ENCODE data around the gene SERPINE1. TPM values are rescaled to one million over a fixed set of nuclear protein-coding genes. Genes with fewer than 3 reads are reported as not detected.
A peak's percentile ranks its signal among the peaks of the same experiment; 100 is the strongest.
"Not testable (repeated sequence)": the region's sequence is repeated elsewhere in the genome, so short reads cannot be mapped to it uniquely, and the experiment has no call there.

Gene SERPINE1
- total RNA-seq, result 1 to 10 TPM in 1 of 2 experiments, under 1 TPM in 1; 0.29 to 1.2 TPM

DNA sequence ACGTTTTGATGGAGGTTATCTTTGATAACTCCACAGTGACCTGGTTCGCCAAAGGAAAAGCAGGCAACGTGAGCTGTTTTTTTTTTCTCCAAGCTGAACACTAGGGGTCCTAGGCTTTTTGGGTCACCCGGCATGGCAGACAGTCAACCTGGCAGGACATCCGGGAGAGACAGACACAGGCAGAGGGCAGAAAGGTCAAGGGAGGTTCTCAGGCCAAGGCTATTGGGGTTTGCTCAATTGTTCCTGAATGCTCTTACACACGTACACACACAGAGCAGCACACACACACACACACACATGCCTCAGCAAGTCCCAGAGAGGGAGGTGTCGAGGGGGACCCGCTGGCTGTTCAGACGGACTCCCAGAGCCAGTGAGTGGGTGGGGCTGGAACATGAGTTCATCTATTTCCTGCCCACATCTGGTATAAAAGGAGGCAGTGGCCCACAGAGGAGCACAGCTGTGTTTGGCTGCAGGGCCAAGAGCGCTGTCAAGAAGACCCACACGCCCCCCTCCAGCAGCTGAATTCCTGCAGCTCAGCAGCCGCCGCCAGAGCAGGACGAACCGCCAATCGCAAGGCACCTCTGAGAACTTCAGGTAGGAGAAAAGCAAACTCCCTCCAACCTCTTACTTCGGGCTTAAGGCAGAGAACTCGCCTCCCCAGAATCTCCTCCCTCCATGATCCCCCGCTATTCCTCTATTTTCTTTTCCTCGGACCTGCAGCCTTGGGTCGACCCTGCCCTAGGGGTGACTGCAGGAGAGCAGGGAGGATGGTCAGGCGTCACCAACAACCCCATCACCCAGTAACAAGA lies at the start of gene SERPINE1:
TSS of gene SERPINE1 (plus strand) at position 454 of the 809 bp plus-strand sequence. CDS start 1,290 bp downstream, outside the sequence.
- peak within 1 kb of the TSS; percentile 33 for H3K27ac Mint-ChIP-seq
- H3K9me3 Mint-ChIP-seq (ENCODE audit: low read depth), result no peaks in the 10 kb centered on the region
- H3K27me3 Mint-ChIP-seq, result peaks cover 58% of the 10 kb centered on the region
- DNase-seq, result peak; percentile 86
- H3K4me1 Mint-ChIP-seq, result peaks cover 47% of the 10 kb centered on the region
- H3K36me3 Mint-ChIP-seq, result no peaks in the 10 kb centered on the region
- H3K4me3 Mint-ChIP-seq, result peak within 1 kb of the TSS; percentile 38
- CTCF ChIA-PET, result interaction anchor here (1.1 to 2.3 kb wide), 7 partner anchors 10 to 188 kb away, joined by 3 to 16 read pairs (median 7); no protein-coding TSS in a partner anchor
- ATAC-seq, result peak; percentile 86

DNA sequence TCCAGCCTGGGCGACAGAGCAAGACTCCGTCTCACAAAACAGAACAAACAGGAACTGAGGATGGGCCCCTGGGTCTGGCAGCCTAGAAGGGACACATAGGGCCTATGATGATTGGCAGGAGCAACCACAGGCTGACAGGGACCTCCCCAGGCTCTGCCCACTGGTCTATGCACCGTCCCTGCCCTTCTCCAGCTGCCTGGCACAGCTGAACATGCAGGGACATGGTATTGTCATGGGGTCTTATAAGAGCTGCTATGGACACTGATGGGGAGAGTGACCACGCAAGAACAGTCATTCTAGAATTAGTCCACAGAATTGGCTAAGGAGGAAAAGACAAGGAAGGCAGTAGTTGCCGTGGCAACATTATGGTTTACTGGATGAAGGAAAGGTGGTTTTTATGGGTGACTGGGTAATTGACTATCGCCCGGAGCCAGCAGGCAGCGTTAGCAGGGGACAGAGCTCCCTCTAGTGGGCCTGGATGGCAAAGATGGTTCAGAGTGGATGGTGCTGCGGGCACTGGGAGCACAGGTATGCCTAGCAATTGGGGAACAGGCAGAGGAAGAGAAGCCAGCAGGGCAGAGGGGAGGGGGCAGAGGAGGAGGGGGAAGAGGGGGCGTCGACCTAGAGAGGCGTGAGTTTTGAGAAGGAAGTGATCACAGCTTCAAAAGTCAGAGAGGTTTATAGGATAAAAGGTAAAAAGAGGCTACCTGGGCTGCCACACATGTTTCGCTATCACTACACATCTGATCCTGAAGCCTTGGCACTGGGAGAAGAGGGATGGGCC lies 49.4 kb upstream of the SERPINE1 start:
- H3K4me3 Mint-ChIP-seq, result no peak overlapping the region
- peaks cover 16% of the 10 kb centered on the region for H3K27me3 Mint-ChIP-seq
- H3K9me3 Mint-ChIP-seq (ENCODE audit: low read depth), result no peaks in the 10 kb centered on the region
- CTCF ChIA-PET, result interaction anchor here (0.8 to 2.5 kb wide), 23 partner anchors 9 to 1152 kb away, joined by 3 to 15 read pairs (median 4); partner anchors contain the start of genes ACHE, POP7, SERPINE1 and SLC12A9
- no peak overlapping the region for H3K27ac Mint-ChIP-seq
- H3K36me3 Mint-ChIP-seq, result no peaks in the 10 kb centered on the region
- H3K4me1 Mint-ChIP-seq, result peaks cover 5% of the 10 kb centered on the region
- DNase-seq (peak; percentile 87), ATAC-seq (peak; percentile 99)

DNA sequence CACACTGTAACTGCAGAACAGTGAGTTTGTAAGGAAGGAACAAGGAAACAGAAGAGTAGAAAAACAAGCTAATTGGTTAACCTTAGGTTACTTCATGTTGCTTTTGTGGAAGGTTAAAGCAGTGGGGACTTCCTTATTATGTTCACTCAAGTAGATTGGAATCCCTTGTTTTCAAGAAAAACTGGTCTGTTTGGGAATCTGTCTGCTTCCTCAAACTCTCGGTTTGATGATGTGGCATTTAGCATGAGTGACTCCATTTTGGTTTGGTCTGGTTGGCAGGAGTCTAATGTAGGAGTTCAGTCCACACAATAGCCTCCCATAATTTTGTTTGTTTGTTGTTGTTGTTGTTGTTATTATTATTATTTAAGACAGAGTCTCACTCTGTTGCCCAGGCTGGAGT lies 45.5 kb upstream of the SERPINE1 start:
- ATAC-seq (no peak), DNase-seq (no peak)

DNA sequence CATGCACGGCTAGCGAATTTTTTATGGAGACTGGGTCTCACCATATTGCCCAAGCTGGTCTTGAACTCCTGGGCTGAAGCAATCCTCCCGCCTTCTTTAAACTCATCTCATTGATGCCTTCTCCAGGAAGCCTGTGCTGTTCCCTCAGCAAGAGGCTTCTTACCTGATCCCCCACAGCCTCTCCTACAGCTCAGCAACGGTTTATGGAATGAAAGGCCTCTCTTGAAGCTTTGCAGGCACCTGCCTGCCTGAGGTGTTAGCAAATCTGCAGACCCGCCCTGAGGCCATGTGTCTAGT lies 42.1 kb upstream of the SERPINE1 start:
- H3K4me3 Mint-ChIP-seq, result peak overlapping the region; percentile 97
- peak overlapping the region; percentile 99 for H3K27ac Mint-ChIP-seq
- H3K4me1 Mint-ChIP-seq, result peaks cover 29% of the 10 kb centered on the region
- no peak for DNase-seq
- no peak for ATAC-seq
- H3K36me3 Mint-ChIP-seq, result peaks cover 25% of the 10 kb centered on the region
- H3K27me3 Mint-ChIP-seq, result peaks cover 7% of the 10 kb centered on the region
- CTCF ChIA-PET, result interaction anchor here (0.6 to 2.2 kb wide), 15 partner anchors 12 to 379 kb away, joined by 3 to 9 read pairs (median 4); partner anchors contain the start of genes SLC12A9, SRRT and UFSP1
- no peaks in the 10 kb centered on the region for H3K9me3 Mint-ChIP-seq (ENCODE audit: low read depth)

More for the DNA sequence above, 45.5 kb upstream of the SERPINE1 start:
- H3K4me1 Mint-ChIP-seq, result peaks cover 13% of the 10 kb centered on the region
- H3K36me3 Mint-ChIP-seq, result peaks cover 6% of the 10 kb centered on the region
- H3K4me3 Mint-ChIP-seq, result no peak overlapping the region
- H3K27ac Mint-ChIP-seq, result no peak overlapping the region
- peaks cover 7% of the 10 kb centered on the region for H3K27me3 Mint-ChIP-seq
- H3K9me3 Mint-ChIP-seq (ENCODE audit: low read depth), result no peaks in the 10 kb centered on the region
- CTCF ChIA-PET, result interaction anchor here (0.7 to 1.8 kb wide), 2 partner anchors 63 to 111 kb away, joined by 3 to 7 read pairs; no protein-coding TSS in a partner anchor

- peak; percentile 92 for DNase-seq
- H3K27ac Mint-ChIP-seq, result peak within 1 kb of the TSS; percentile 99
- H3K36me3 Mint-ChIP-seq, result peaks cover 27% of the 10 kb centered on the region
- no peaks in the 10 kb centered on the region for H3K9me3 Mint-ChIP-seq (ENCODE audit: low read depth)
- CTCF ChIA-PET, result interaction anchor here (0.6 to 2.2 kb wide), 17 partner anchors 8 to 380 kb away, joined by 3 to 9 read pairs (median 4); partner anchors contain the start of genes SLC12A9, SRRT and UFSP1
- peak within 1 kb of the TSS; percentile 97 for H3K4me3 Mint-ChIP-seq
- H3K4me1 Mint-ChIP-seq, result peaks cover 29% of the 10 kb centered on the region
- ATAC-seq, result peak; percentile 96
- H3K27me3 Mint-ChIP-seq, result peaks cover 7% of the 10 kb centered on the region
Observed at GRCh38 chr7:101085162-101085964, 41.5 kb upstream of the SERPINE1 start, which contains the start of gene TRIM56. Gene TRIM56, plus strand, starts transcription at chr7:101085481. Its CDS starts 1,832 bp downstream, at chr7:101087313.

- H3K36me3 Mint-ChIP-seq, result peaks cover 37% of the 10 kb centered on the region
Observed at GRCh38 chr7:101087334-101088068, 39.4 kb upstream of the SERPINE1 start.

DNA sequence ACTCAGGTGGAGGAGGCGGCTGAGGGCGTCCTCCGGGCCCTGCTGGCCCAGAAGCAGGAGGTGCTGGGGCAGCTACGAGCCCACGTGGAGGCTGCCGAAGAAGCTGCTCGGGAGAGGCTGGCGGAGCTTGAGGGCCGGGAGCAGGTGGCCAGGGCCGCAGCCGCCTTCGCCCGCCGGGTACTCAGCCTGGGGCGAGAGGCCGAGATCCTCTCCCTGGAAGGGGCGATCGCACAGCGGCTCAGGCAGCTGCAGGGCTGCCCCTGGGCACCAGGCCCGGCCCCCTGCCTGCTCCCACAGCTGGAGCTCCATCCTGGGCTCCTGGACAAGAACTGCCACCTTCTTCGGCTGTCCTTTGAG lies 38.9 kb upstream of the SERPINE1 start:
- DNase-seq (no peak), ATAC-seq (no peak)
- Mint-ChIP-seq H3K27ac (no peak overlapping the region), H3K27me3 (no peaks in the 10 kb centered on the region), H3K4me3 (no peak overlapping the region), H3K4me1 (peaks cover 37% of the 10 kb centered on the region), H3K36me3 (peaks cover 38% of the 10 kb centered on the region), H3K9me3 (ENCODE audit: low read depth) (no peaks in the 10 kb centered on the region)
- CTCF ChIA-PET, result interaction anchor here (0.5 kb wide), 1 partner anchor 178 kb away, joined by 3 read pairs; no protein-coding TSS in a partner anchor

More at GRCh38 chr7:101087334-101088068, 39.4 kb upstream of the SERPINE1 start:
- Mint-ChIP-seq H3K4me1 (peaks cover 35% of the 10 kb centered on the region), H3K27me3 (no peaks in the 10 kb centered on the region), H3K4me3 (no peak overlapping the region), H3K27ac (no peak overlapping the region), H3K9me3 (ENCODE audit: low read depth) (no peaks in the 10 kb centered on the region)
- ATAC-seq (no peak), DNase-seq (no peak)
- CTCF ChIA-PET, result interaction anchor here (0.9 to 2.1 kb wide), 3 partner anchors 10 to 68 kb away, joined by 3 to 7 read pairs (median 5); no protein-coding TSS in a partner anchor

DNA sequence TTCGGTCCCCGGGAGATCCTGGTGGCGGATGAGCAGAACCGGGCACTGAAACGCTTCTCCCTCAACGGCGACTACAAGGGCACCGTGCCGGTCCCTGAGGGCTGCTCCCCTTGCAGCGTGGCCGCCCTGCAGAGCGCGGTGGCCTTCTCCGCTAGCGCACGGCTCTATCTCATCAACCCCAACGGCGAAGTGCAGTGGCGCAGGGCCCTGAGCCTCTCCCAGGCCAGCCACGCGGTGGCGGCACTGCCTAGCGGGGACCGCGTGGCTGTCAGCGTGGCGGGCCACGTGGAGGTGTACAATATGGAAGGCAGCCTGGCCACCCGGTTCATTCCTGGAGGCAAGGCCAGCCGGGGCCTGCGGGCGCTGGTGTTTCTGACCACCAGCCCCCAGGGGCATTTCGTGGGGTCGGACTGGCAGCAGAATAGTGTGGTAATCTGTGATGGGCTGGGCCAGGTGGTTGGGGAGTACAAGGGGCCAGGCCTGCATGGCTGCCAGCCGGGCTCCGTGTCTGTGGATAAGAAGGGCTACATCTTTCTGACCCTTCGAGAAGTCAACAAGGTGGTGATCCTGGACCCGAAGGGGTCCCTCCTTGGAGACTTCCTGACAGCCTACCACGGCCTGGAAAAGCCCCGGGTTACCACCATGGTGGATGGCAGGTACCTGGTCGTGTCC lies 37.9 kb upstream of the SERPINE1 start:
- CTCF ChIA-PET, result no interaction called here
- peaks cover 38% of the 10 kb centered on the region for H3K36me3 Mint-ChIP-seq
- H3K27me3 Mint-ChIP-seq, result no peaks in the 10 kb centered on the region
- peaks cover 37% of the 10 kb centered on the region for H3K4me1 Mint-ChIP-seq
- DNase-seq, result no peak
- no peaks in the 10 kb centered on the region for H3K9me3 Mint-ChIP-seq (ENCODE audit: low read depth)
- no peak for ATAC-seq
- H3K27ac Mint-ChIP-seq, result no peak overlapping the region
- H3K4me3 Mint-ChIP-seq, result no peak overlapping the region

GRCh38 chr7:101089876-101090275 lies 37.0 kb upstream of the SERPINE1 start:
- CTCF ChIA-PET, result interaction anchor here (0.7 to 1.5 kb wide), 2 partner anchors 13 to 30 kb away, joined by 4 to 6 read pairs; no protein-coding TSS in a partner anchor
- H3K36me3 Mint-ChIP-seq, result peaks cover 38% of the 10 kb centered on the region
- DNase-seq (no peak), ATAC-seq (no peak)
- no peaks in the 10 kb centered on the region for H3K27me3 Mint-ChIP-seq
- no peak overlapping the region for H3K27ac Mint-ChIP-seq
- no peaks in the 10 kb centered on the region for H3K9me3 Mint-ChIP-seq (ENCODE audit: low read depth)
- H3K4me3 Mint-ChIP-seq, result no peak overlapping the region
- peaks cover 33% of the 10 kb centered on the region for H3K4me1 Mint-ChIP-seq

GRCh38 chr7:101092266-101092905 lies 34.5 kb upstream of the SERPINE1 start:
- H3K4me1 Mint-ChIP-seq, result peaks cover 22% of the 10 kb centered on the region
- not testable (repeated sequence) for H3K27ac Mint-ChIP-seq; H3K9me3 Mint-ChIP-seq (ENCODE audit: low read depth); H3K4me3 Mint-ChIP-seq; ATAC-seq; H3K27me3 Mint-ChIP-seq; DNase-seq
- H3K36me3 Mint-ChIP-seq, result peaks cover 27% of the 10 kb centered on the region
- CTCF ChIA-PET, result interaction anchor here (0.6 kb wide), 1 partner anchor 181 kb away, joined by 3 read pairs; no protein-coding TSS in a partner anchor

- Mint-ChIP-seq H3K9me3 (ENCODE audit: low read depth) (no peaks in the 10 kb centered on the region), H3K27me3 (no peaks in the 10 kb centered on the region), H3K4me3 (no peak overlapping the region), H3K27ac (no peak overlapping the region), H3K36me3 (peaks cover 21% of the 10 kb centered on the region), H3K4me1 (peaks cover 16% of the 10 kb centered on the region)
- DNase-seq, result no peak
- CTCF ChIA-PET, result no interaction called here
- no peak for ATAC-seq
Observed at GRCh38 chr7:101093906-101094305, 33.0 kb upstream of the SERPINE1 start.

Data from activated CD8-positive, alpha-beta memory T cell treated with anti-CD3 and anti-CD28 coated beads, Interleukin-2, amount 10 ng/mL, durations not matched to agents 7 days and 5 days (primary cell).